NCI-H146 (cell line): ENCODE data around the gene DUSP16.
A peak's percentile ranks its signal among the peaks of the same experiment; 100 is the strongest.

ENCODE experiments used
- DNase-seq: peaks from one replicate; lab custom pipeline; 2025; lab: John Stamatoyannopoulos, UW

The DUSP16 gene

GRCh38 chr12:12440784-12441428, 121.8 kb downstream of the DUSP16 start:
- DNase-seq = peak; percentile 97

GRCh38 chr12:12439636-12440035, 123.0 kb downstream of the DUSP16 start:
- DNase-seq = no peak

GRCh38 chr12:12436831-12437345, 125.8 kb downstream of the DUSP16 start:
- no peak for DNase-seq

GRCh38 chr12:12433203-12433731, 129.4 kb downstream of the DUSP16 start:
- DNase-seq = no peak

GRCh38 chr12:12432364-12432763, 130.3 kb downstream of the DUSP16 start:
- no peak for DNase-seq

- no peak for DNase-seq
These were observed 133.6 kb downstream of the DUSP16 start for GRCh38 chr12:12428961-12429657.

GRCh38 chr12:12428047-12428446, 134.6 kb downstream of the DUSP16 start:
- DNase-seq = no peak

GRCh38 chr12:12427568-12427967, 135.1 kb downstream of the DUSP16 start:
- DNase-seq = no peak

GRCh38 chr12:12425616-12426015, 137.0 kb downstream of the DUSP16 start:
- no peak for DNase-seq

- no peak for DNase-seq
These were observed 137.7 kb downstream of the DUSP16 start for GRCh38 chr12:12425001-12425400.
